ENCODE results near the gene EPS15. TPM values are rescaled to one million over a fixed set of nuclear protein-coding genes. Genes with fewer than 3 reads are reported as not detected.

The EPS15 gene
- total RNA-seq, 4 donors from 2014 or later, result 43.8 to 74.0 (median 59.9) TPM

GRCh38 chr1:51445351-51446090 lies 73.5 kb downstream of the EPS15 start:
- 71 to 81% methylated on average over 2 of the region's 2 CpGs for WGBS, 2 donors (ENCODE audit: low coverage in 1 of 2)
- in situ Hi-C loops (cut with MboI; ENCODE audit: low pct_ligation_motif_present in 1 of 4, low pct_unique_long_range_greater_than_20kb in 1 of 4, low sequenced_read_pairs in 3 of 4), result no loop called here
- no peak for DNase-seq

DNA sequence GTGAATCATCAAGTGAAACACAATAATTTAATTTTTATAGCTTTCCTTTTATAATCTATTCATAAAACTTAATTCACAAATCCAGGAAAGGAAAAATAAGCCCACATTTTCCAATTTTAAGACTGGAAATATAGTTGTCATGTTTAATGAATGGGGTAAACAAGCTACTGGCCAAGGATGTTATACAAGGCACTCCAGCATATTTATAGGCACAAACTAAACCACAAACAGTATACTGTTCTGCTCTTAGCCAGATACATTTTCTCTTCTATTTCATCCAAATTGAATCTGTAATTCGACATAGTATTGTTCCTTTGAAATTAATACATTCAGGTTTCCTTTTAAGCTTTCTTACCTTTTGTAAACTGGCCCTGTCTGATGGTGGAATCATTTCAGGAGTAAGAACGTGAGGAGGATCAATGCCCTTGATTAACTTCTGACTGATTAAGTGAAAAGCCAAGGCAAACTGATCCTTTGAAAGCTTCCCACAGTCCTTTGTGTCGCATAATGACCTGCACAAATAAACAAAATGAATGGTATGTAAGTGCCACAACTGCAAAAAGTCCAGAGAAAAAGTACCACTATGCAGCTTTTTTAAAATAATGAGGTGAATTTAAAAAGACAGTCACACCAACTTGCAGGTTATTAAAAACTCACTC lies 74.4 kb downstream of the EPS15 start:
- intact Hi-C loops (cut with DNase I; ENCODE audit: low total_unique reads), result no loop called here
- no peak overlapping the region for H3K27ac ChIP-seq
- TF ChIP-seq EP300 (IDR thresholded peaks at IDR 0.05; ENCODE audit: low read depth) (no peak), POLR2AphosphoS5 (IDR thresholded peaks at IDR 0.05) (no peak), POLR2A (IDR thresholded peaks at IDR 0.05) (no peak)
- TF ChIP-seq, protein P1, sequence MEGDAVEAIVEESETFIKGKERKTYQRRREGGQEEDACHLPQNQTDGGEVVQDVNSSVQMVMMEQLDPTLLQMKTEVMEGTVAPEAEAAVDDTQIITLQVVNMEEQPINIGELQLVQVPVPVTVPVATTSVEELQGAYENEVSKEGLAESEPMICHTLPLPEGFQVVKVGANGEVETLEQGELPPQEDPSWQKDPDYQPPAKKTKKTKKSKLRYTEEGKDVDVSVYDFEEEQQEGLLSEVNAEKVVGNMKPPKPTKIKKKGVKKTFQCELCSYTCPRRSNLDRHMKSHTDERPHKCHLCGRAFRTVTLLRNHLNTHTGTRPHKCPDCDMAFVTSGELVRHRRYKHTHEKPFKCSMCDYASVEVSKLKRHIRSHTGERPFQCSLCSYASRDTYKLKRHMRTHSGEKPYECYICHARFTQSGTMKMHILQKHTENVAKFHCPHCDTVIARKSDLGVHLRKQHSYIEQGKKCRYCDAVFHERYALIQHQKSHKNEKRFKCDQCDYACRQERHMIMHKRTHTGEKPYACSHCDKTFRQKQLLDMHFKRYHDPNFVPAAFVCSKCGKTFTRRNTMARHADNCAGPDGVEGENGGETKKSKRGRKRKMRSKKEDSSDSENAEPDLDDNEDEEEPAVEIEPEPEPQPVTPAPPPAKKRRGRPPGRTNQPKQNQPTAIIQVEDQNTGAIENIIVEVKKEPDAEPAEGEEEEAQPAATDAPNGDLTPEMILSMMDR (IDR thresholded peaks at IDR 0.05), result no peak
- no peaks in the 10 kb centered on the region for H3K27me3 ChIP-seq
- in situ Hi-C loops (cut with MboI; ENCODE audit: low pct_ligation_motif_present in 1 of 4, low pct_unique_long_range_greater_than_20kb in 1 of 4, low sequenced_read_pairs in 3 of 4), result no loop called here
- no peaks in the 10 kb centered on the region for H3K9me3 ChIP-seq
- peaks cover 0 to 18% (median 0%) of the 10 kb centered on the region in 4 donors for H3K36me3 ChIP-seq
- peaks cover 0 to 3% (median 1%) of the 10 kb centered on the region in 4 donors for H3K4me1 ChIP-seq
- DNase-seq, result no peak
- whole genome bisulfite sequencing, 2 donors (ENCODE audit: low coverage in 1 of 2), result 69 to 84% methylated on average over 3 of the region's 3 CpGs
- no peak overlapping the region for H3K4me3 ChIP-seq

More at GRCh38 chr1:51445351-51446090, 73.5 kb downstream of the EPS15 start:
- no peaks in the 10 kb centered on the region for H3K27me3 ChIP-seq
- no peak overlapping the region for H3K27ac ChIP-seq
- H3K4me1 ChIP-seq, result peaks cover 0 to 3% (median 1%) of the 10 kb centered on the region in 4 donors
- TF ChIP-seq, protein P1 (IDR thresholded peaks at IDR 0.05), result no peak
- TF ChIP-seq POLR2AphosphoS5 (IDR thresholded peaks at IDR 0.05) (no peak), EP300 (IDR thresholded peaks at IDR 0.05; ENCODE audit: low read depth) (no peak), POLR2A (IDR thresholded peaks at IDR 0.05) (no peak)
- H3K9me3 ChIP-seq, result no peaks in the 10 kb centered on the region
- H3K36me3 ChIP-seq, result peaks cover 0 to 18% (median 0%) of the 10 kb centered on the region in 4 donors
- no peak overlapping the region for H3K4me3 ChIP-seq
- intact Hi-C loops (cut with DNase I; ENCODE audit: low total_unique reads), result no loop called here

DNA sequence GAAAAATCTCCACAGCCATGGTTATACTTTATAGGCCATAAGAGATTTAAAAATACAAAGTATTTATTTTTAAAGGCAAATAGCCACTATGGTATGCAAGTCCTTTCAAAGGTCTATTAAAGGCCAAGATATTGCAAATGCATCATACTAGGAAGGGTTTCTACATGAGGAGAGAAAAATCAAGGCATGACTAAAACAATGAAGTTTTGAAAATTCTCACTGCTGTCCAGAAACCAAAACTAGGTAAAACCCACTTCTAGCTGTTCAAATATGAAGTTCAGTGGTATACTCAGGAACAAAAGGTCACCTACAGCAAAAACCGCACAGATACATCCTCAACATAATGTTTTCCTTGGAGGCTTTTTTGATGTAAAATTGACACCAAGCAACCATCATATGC lies 75.0 kb downstream of the EPS15 start:
- H3K27ac ChIP-seq, result no peak overlapping the region
- no peaks in the 10 kb centered on the region for H3K9me3 ChIP-seq
- H3K36me3 ChIP-seq, result peaks cover 0 to 22% (median 0%) of the 10 kb centered on the region in 4 donors
- H3K4me1 ChIP-seq, result peaks cover 0 to 5% (median 2%) of the 10 kb centered on the region in 4 donors
- TF ChIP-seq, protein P1 (IDR thresholded peaks at IDR 0.05), result no peak
- TF ChIP-seq EP300 (IDR thresholded peaks at IDR 0.05; ENCODE audit: low read depth), result no peak
- TF ChIP-seq POLR2AphosphoS5 (IDR thresholded peaks at IDR 0.05), result no peak
- TF ChIP-seq POLR2A (IDR thresholded peaks at IDR 0.05), result no peak
- in situ Hi-C loops (cut with MboI; ENCODE audit: low pct_ligation_motif_present in 1 of 4, low pct_unique_long_range_greater_than_20kb in 1 of 4, low sequenced_read_pairs in 3 of 4), result no loop called here
- intact Hi-C loops (cut with DNase I; ENCODE audit: low total_unique reads), result no loop called here
- H3K4me3 ChIP-seq, result no peak overlapping the region
- no peak for DNase-seq
- no peaks in the 10 kb centered on the region for H3K27me3 ChIP-seq
- WGBS, 2 donors (ENCODE audit: low coverage in 1 of 2), result 55 to 76% methylated on average over 1 of the region's 1 CpG

DNA sequence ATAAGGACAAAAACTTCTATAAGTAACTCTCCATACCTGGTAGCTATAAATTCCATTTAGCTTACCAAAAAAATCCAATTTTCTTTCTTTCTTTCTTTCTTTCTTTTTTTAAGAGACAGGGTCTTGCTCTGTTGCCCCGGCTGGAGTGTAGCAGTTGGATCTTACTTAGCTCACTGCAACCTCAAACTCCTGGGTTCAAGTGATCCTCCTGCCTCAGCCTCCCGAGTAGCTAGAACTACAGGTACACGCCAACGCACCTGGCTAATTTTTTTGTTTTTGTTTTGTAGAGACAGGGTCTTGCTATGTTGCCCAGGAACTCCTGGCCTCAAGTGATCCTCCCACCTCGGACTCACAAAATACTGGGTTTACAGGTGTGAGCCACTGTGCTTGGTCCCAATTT lies 75.5 kb downstream of the EPS15 start:
- H3K27ac ChIP-seq, result no peak overlapping the region
- 97 to 99% methylated on average over 5 of the region's 5 CpGs for WGBS, 2 donors (ENCODE audit: low coverage in 1 of 2)
- H3K4me3 ChIP-seq, result no peak overlapping the region
- peaks cover 0 to 8% (median 2%) of the 10 kb centered on the region in 4 donors for H3K4me1 ChIP-seq
- in situ Hi-C loops (cut with MboI; ENCODE audit: low pct_ligation_motif_present in 1 of 4, low pct_unique_long_range_greater_than_20kb in 1 of 4, low sequenced_read_pairs in 3 of 4) (no loop called here), intact Hi-C loops (cut with DNase I; ENCODE audit: low total_unique reads) (no loop called here)
- H3K36me3 ChIP-seq, result peaks cover 0 to 27% (median 0%) of the 10 kb centered on the region in 4 donors
- TF ChIP-seq POLR2AphosphoS5 (IDR thresholded peaks at IDR 0.05) (no peak), POLR2A (IDR thresholded peaks at IDR 0.05) (no peak), EP300 (IDR thresholded peaks at IDR 0.05; ENCODE audit: low read depth) (no peak)
- TF ChIP-seq, protein P1 (IDR thresholded peaks at IDR 0.05), result no peak
- no peaks in the 10 kb centered on the region for H3K9me3 ChIP-seq
- DNase-seq, result no peak
- H3K27me3 ChIP-seq, result no peaks in the 10 kb centered on the region

Measured in transverse colon (tissue), 4 donors.